PFSK-1 (cell line): ENCODE data around the gene HPRT1.

Experiments used
- FOXP2 ChIP-seq: optimal IDR thresholded peaks from 2 replicates; pipeline ENCODE3; 2011; ENCODE audit warnings: borderline replicate concordance, control low read depth, inconsistent platforms; ENCODE audit not compliant: insufficient read depth; ENCODE audit errors: extremely low read length, extremely low read depth
- POLR2AphosphoS5 ChIP-seq: IDR thresholded peaks from 2 replicates; pipeline ENCODE4 v1.6.1; 2012; ENCODE audit warnings: low read depth, mild to moderate bottlenecking, control low read depth, low read length, moderate library complexity
- REST ChIP-seq, 2 experiments: IDR thresholded peaks; 2 replicates each; pipeline versions ENCODE4 v1.6.1 to v1.8.0; 2011 to 2012; ENCODE audit warnings: low read depth in 2 of 2, low read length in 2 of 2, control low read depth in 1 of 2, inconsistent platforms in 1 of 2, mild to moderate bottlenecking in 1 of 2, moderate library complexity in 1 of 2; ENCODE audit not compliant: insufficient read depth in 1 of 2
- SIN3A ChIP-seq: IDR thresholded peaks from 2 replicates; pipeline ENCODE4 v1.6.1; 2012; ENCODE audit warnings: mild to moderate bottlenecking, low read length, moderate library complexity, borderline replicate concordance; ENCODE audit not compliant: insufficient read depth
- TAF1 ChIP-seq: IDR thresholded peaks from 2 replicates; pipeline ENCODE4 v1.6.1; 2012; ENCODE audit warnings: low read length, control low read depth, borderline replicate concordance; ENCODE audit not compliant: insufficient read depth

The HPRT1 gene

GRCh38 chrX:134542485-134542884 lies 82.5 kb downstream of the HPRT1 start:
- TF ChIP-seq SIN3A (no peak), POLR2AphosphoS5 (no peak), REST (IDR thresholded peaks at IDR 0.05; ENCODE audit: insufficient read depth in 1 of 2, low read depth in 2 of 2, low read length in 2 of 2) (no peak), FOXP2 (no peak), TAF1 (no peak)

GRCh38 chrX:134543288-134543687 lies 83.3 kb downstream of the HPRT1 start:
- no peak for TF ChIP-seq FOXP2
- no peak for TF ChIP-seq POLR2AphosphoS5
- no peak for TF ChIP-seq REST (IDR thresholded peaks at IDR 0.05; ENCODE audit: insufficient read depth in 1 of 2, low read depth in 2 of 2, low read length in 2 of 2)
- no peak for TF ChIP-seq TAF1
- TF ChIP-seq SIN3A = no peak

GRCh38 chrX:134544135-134544512 lies 84.2 kb downstream of the HPRT1 start:
- TF ChIP-seq SIN3A = no peak
- TF ChIP-seq FOXP2 = no peak

- TF ChIP-seq TAF1 (no peak), POLR2AphosphoS5 (no peak), REST (IDR thresholded peaks at IDR 0.05; ENCODE audit: insufficient read depth in 1 of 2, low read depth in 2 of 2, low read length in 2 of 2) (no peak), SIN3A (no peak), FOXP2 (no peak)
These were observed 84.7 kb downstream of the HPRT1 start for GRCh38 chrX:134544513-134545151.

- TF ChIP-seq POLR2AphosphoS5 (no peak), TAF1 (no peak)
These were observed 85.5 kb downstream of the HPRT1 start for GRCh38 chrX:134545510-134545909.

GRCh38 chrX:134546187-134546586 lies 86.2 kb downstream of the HPRT1 start:
- no peak for TF ChIP-seq FOXP2
- no peak for TF ChIP-seq POLR2AphosphoS5
- TF ChIP-seq TAF1 = no peak
- TF ChIP-seq REST (IDR thresholded peaks at IDR 0.05; ENCODE audit: insufficient read depth in 1 of 2, low read depth in 2 of 2, low read length in 2 of 2) = no peak
- no peak for TF ChIP-seq SIN3A
